ENCODE results near the gene FAM83D.

Gene FAM83D

DNA sequence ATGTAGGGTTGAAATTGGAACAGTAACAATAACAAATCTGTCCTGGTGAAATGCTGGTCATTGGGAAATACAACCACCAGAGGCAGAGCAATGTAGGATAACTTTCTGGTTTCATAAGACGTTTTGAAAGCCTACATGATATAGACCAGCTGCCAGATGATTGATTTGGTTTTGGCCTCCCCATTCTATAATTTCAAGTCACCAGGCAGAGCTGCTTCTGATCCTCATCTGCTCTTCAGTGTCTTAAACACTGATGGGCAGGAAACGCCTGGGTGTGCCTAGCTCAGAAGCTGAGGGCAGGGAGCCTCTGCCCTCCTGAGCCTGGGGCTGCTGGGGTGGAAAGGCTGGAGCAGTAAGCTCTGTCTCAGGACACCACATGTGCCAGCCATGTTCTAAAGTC is 60.4 kb downstream of the FAM83D start:
- TF ChIP-seq, protein P1, sequence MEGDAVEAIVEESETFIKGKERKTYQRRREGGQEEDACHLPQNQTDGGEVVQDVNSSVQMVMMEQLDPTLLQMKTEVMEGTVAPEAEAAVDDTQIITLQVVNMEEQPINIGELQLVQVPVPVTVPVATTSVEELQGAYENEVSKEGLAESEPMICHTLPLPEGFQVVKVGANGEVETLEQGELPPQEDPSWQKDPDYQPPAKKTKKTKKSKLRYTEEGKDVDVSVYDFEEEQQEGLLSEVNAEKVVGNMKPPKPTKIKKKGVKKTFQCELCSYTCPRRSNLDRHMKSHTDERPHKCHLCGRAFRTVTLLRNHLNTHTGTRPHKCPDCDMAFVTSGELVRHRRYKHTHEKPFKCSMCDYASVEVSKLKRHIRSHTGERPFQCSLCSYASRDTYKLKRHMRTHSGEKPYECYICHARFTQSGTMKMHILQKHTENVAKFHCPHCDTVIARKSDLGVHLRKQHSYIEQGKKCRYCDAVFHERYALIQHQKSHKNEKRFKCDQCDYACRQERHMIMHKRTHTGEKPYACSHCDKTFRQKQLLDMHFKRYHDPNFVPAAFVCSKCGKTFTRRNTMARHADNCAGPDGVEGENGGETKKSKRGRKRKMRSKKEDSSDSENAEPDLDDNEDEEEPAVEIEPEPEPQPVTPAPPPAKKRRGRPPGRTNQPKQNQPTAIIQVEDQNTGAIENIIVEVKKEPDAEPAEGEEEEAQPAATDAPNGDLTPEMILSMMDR (IDR thresholded peaks at IDR 0.05; ENCODE audit: low read depth, low read length), result 0 out of 2 replicates have a peak, but pooled peaks have one; percentile 11
- TF ChIP-seq EZH2phosphoT487 (IDR thresholded peaks at IDR 0.05; ENCODE audit: low read depth), result no peak
- Histone ChIP-seq H3K27ac (ENCODE audit: low read length) (peak overlapping the region; percentile 66), H3K4me1 (ENCODE audit: low read length) (peaks cover 41% of the 10 kb centered on the region), H3K4me3 (ENCODE audit: low read length) (peak overlapping the region; percentile 51; the same call in 1 of the 2 replicates), H3K4me2 (ENCODE audit: low read length) (peak overlapping the region; percentile 57), H4K20me1 (ENCODE audit: insufficient read depth, low read length) (no peaks in the 10 kb centered on the region), H3K9me3 (ENCODE audit: insufficient read depth, low read length) (no peaks in the 10 kb centered on the region), H3K36me3 (replicated peaks; ENCODE audit: low read depth, low read length) (peaks cover 21% of the 10 kb centered on the region), H2AFZ (ENCODE audit: low read depth, low read length) (peak overlapping the region; percentile 3; the same call in 1 of the 2 replicates), H3K9ac (ENCODE audit: low read length) (peak overlapping the region; percentile 39), H3K27me3 (ENCODE audit: low read depth, low read length) (no peaks in the 10 kb centered on the region), H3K79me2 (ENCODE audit: low read length) (peaks cover 6% of the 10 kb centered on the region)

GRCh38 chr20:38987777-38988176 is 61.6 kb downstream of the FAM83D start:
- peaks cover 41% of the 10 kb centered on the region for H3K4me1 ChIP-seq (ENCODE audit: low read length)
- peak overlapping the region; percentile 51 for H3K4me3 ChIP-seq (ENCODE audit: low read length)
- H3K27me3 ChIP-seq (ENCODE audit: low read depth, low read length), result no peaks in the 10 kb centered on the region
- TF ChIP-seq, protein P1 (IDR thresholded peaks at IDR 0.05; ENCODE audit: low read depth, low read length), result no peak
- TF ChIP-seq EZH2phosphoT487 (IDR thresholded peaks at IDR 0.05; ENCODE audit: low read depth), result no peak
- H2AFZ ChIP-seq (ENCODE audit: low read depth, low read length), result no peak overlapping the region
- H3K4me2 ChIP-seq (ENCODE audit: low read length), result peak overlapping the region; percentile 57
- H3K9ac ChIP-seq (ENCODE audit: low read length), result peak overlapping the region; percentile 39
- peaks cover 6% of the 10 kb centered on the region for H3K79me2 ChIP-seq (ENCODE audit: low read length)
- H3K36me3 ChIP-seq (replicated peaks; ENCODE audit: low read depth, low read length), result peaks cover 21% of the 10 kb centered on the region
- peak overlapping the region; percentile 66 for H3K27ac ChIP-seq (ENCODE audit: low read length)
- H3K9me3 ChIP-seq (ENCODE audit: insufficient read depth, low read length), result no peaks in the 10 kb centered on the region
- H4K20me1 ChIP-seq (ENCODE audit: insufficient read depth, low read length), result no peaks in the 10 kb centered on the region

- H3K9me3 ChIP-seq (ENCODE audit: insufficient read depth, low read length), result no peaks in the 10 kb centered on the region
- H3K27ac ChIP-seq (ENCODE audit: low read length), result no peak overlapping the region
- H3K9ac ChIP-seq (ENCODE audit: low read length), result no peak overlapping the region
- H3K27me3 ChIP-seq (ENCODE audit: low read depth, low read length), result no peaks in the 10 kb centered on the region
- peaks cover 6% of the 10 kb centered on the region for H3K79me2 ChIP-seq (ENCODE audit: low read length)
- TF ChIP-seq, protein P1 (IDR thresholded peaks at IDR 0.05; ENCODE audit: low read depth, low read length), result no peak
- TF ChIP-seq EZH2phosphoT487 (IDR thresholded peaks at IDR 0.05; ENCODE audit: low read depth), result no peak
- peaks cover 36% of the 10 kb centered on the region for H3K4me1 ChIP-seq (ENCODE audit: low read length)
- H3K36me3 ChIP-seq (replicated peaks; ENCODE audit: low read depth, low read length), result peaks cover 19% of the 10 kb centered on the region
- no peak overlapping the region for H3K4me3 ChIP-seq (ENCODE audit: low read length)
- H2AFZ ChIP-seq (ENCODE audit: low read depth, low read length), result no peak overlapping the region
- H4K20me1 ChIP-seq (ENCODE audit: insufficient read depth, low read length), result no peaks in the 10 kb centered on the region
- H3K4me2 ChIP-seq (ENCODE audit: low read length), result no peak overlapping the region
These were observed 64.5 kb downstream of the FAM83D start for GRCh38 chr20:38990728-38991127.

DNA sequence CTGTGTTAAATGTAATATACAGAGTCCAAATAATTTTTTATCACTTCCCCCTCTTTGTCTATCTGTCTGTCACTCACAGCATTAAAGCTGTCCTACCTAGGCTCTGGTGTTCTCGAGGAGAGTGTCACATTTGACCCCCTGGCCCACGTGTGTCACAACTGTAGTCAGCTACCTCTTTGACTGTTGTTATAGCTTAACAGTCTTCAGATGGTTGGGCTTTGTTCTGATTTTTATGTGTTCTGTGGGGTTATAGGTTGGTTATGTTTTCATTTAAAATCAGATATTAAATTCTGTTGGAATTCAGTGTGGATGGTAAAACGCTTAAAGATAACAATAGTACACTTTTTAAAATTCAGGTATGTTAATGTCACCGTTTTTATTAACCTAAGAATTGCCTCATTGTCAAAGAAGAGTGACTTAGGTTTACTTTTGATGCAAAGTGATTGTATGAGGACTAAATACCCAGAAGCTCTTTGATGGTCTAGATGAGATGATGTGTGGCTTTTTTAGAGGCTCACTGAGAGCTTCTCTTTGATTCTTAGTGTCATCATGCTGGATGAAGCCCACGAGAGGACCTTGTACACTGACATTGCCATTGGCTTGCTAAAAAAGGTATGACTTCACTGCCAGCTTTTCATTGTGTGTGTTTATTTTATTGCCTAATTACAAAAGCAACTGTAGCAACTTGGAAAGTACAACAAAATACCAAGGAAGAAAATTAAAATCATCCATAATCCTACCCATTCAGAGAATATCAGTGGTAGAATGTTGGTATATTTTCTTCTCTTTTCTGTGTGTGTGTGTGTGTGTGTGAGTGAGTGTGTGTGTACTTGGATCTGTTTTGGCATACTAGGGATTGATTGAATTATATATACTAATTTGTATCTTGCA is 65.8 kb downstream of the FAM83D start:
- TF ChIP-seq EZH2phosphoT487 (IDR thresholded peaks at IDR 0.05; ENCODE audit: low read depth), result no peak
- TF ChIP-seq, protein P1 (IDR thresholded peaks at IDR 0.05; ENCODE audit: low read depth, low read length), result no peak
- peaks cover 25% of the 10 kb centered on the region for H3K4me1 ChIP-seq (ENCODE audit: low read length)
- H3K9ac ChIP-seq (ENCODE audit: low read length), result no peak overlapping the region
- no peak overlapping the region for H3K4me3 ChIP-seq (ENCODE audit: low read length)
- H3K27me3 ChIP-seq (ENCODE audit: low read depth, low read length), result no peaks in the 10 kb centered on the region
- peaks cover 25% of the 10 kb centered on the region for H3K36me3 ChIP-seq (replicated peaks; ENCODE audit: low read depth, low read length)
- H3K27ac ChIP-seq (ENCODE audit: low read length), result no peak overlapping the region
- no peaks in the 10 kb centered on the region for H4K20me1 ChIP-seq (ENCODE audit: insufficient read depth, low read length)
- peaks cover 2% of the 10 kb centered on the region; the same call in 1 of the 2 replicates for H3K79me2 ChIP-seq (ENCODE audit: low read length)
- no peak overlapping the region for H3K4me2 ChIP-seq (ENCODE audit: low read length)
- H3K9me3 ChIP-seq (ENCODE audit: insufficient read depth, low read length), result no peaks in the 10 kb centered on the region
- H2AFZ ChIP-seq (ENCODE audit: low read depth, low read length), result no peak overlapping the region

Data from OCI-LY3 (cell line).